Epithelial cell of proximal tubule (primary cell): ENCODE data around the gene GET4. TPM values are rescaled to one million over a fixed set of nuclear protein-coding genes. Genes with fewer than 3 reads are reported as not detected.
A peak's percentile ranks its signal among the peaks of the same experiment; 100 is the strongest.
"Not testable (repeated sequence)": the region's sequence is repeated elsewhere in the genome, so short reads cannot be mapped to it uniquely, and the experiment has no call there.

ENCODE experiments used
- DNase-seq: peaks from one replicate; pipeline ENCODE4 v3.0.0-alpha.2; 2011; ENCODE audit warnings: low read depth
- H3K4me3 ChIP-seq: 2 replicates; pipeline ENCODE4 v1.5.1; 2011; ENCODE audit warnings: low read depth, mild to moderate bottlenecking, low read length
- total RNA-seq: library from RNA; depleted of rRNA; stranded (reverse); fragments of >200 nt; gene quantifications from 2 replicates; pipeline ENCODE4 v1.2.3, GENCODE V29; 2015
- TF ChIP-seq, protein P1 (sequence below): conservative IDR thresholded peaks from 2 replicates; pipeline ENCODE4 v1.5.1; 2012; ENCODE audit warnings: low read depth, mild to moderate bottlenecking, low read length

Gene GET4
- total RNA-seq, 1 donor from 2014 or later: 32.6 TPM

DNA sequence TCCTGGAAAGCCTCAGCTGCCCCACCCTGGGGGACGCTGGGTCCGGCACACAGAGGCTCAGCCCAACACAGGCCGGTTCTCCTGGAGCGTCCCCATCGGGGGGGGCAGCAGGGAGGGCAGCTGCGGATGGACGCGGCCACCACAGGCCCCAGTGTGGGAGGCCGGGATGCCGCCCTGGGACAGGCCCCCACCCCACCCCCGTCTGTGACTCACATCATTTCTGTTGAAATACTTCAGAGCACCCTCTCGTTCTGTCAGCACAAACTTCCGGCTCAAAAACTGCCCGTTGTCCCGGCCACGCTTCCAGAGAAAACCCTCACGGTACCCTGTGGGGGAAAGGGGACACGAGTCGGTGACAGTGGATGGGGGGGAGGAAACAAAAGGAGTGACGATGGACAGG is 28.5 kb downstream of the GET4 start:
- TF ChIP-seq, protein P1, sequence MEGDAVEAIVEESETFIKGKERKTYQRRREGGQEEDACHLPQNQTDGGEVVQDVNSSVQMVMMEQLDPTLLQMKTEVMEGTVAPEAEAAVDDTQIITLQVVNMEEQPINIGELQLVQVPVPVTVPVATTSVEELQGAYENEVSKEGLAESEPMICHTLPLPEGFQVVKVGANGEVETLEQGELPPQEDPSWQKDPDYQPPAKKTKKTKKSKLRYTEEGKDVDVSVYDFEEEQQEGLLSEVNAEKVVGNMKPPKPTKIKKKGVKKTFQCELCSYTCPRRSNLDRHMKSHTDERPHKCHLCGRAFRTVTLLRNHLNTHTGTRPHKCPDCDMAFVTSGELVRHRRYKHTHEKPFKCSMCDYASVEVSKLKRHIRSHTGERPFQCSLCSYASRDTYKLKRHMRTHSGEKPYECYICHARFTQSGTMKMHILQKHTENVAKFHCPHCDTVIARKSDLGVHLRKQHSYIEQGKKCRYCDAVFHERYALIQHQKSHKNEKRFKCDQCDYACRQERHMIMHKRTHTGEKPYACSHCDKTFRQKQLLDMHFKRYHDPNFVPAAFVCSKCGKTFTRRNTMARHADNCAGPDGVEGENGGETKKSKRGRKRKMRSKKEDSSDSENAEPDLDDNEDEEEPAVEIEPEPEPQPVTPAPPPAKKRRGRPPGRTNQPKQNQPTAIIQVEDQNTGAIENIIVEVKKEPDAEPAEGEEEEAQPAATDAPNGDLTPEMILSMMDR: no peak
- no peak for DNase-seq
- no peak overlapping the region for H3K4me3 ChIP-seq

DNA sequence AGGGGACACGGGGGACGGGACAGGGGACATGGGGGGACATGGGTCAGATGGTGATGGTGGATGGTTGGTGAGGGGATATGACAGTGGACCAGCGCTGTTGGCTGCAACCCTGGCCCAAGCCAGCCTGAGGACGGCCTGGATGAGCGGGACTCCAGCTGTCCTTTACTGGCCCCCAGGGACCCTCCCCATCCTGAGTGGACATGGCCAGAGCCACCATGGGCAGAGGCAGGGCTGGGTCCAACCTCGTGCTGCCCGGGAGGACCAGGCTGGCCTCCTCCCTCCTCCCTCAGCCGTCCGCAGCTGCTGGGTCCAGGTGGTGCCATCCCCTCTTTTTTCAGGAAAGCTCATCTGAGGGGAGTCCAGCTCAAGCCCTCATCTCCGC is 30.4 kb downstream of the GET4 start:
- H3K4me3 ChIP-seq: no peak overlapping the region
- DNase-seq: no peak
- TF ChIP-seq, protein P1: no peak

DNA sequence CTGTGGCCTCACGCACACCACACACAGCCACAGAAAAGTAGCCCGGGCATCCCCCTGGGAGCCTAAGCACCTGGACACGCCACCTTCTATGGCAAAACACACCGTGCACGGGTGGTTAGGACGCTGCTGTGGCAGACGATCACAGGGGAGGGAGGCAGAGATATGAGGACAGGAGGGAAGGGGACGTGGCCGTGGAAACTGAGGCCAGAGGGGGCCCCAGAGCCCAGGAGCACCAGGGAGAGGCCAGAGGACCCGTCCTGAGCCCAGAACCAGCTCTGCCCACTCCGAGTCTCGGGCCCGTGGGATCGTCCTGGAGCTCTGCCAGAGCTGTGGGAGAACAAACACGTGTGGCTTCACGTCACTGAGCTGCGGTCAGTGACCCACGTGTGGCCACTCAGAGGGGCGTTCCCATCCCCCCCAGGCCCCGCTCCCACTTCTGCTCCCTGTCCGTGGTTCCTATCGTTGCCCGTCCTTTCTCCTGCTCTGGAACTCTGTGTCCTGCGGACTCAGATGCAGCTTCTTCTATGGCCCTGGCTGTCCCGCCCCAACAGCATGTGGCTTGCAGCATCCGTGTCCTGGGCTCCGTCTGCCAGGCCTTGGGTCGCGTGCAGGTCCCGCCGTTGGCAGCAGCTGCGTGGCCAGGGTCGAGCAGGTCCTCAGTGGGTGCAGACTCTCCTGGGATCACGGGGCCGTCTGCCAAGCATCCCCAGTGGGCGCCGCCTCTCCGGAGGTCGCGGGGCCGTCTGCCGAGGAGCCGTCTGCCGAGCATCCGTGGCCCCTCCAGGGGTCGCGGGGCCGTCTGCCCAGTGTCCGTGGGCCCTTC is 31.0 kb downstream of the GET4 start:
- H3K4me3 ChIP-seq: no peak overlapping the region
- DNase-seq: no peak
- TF ChIP-seq, protein P1: no peak

DNA sequence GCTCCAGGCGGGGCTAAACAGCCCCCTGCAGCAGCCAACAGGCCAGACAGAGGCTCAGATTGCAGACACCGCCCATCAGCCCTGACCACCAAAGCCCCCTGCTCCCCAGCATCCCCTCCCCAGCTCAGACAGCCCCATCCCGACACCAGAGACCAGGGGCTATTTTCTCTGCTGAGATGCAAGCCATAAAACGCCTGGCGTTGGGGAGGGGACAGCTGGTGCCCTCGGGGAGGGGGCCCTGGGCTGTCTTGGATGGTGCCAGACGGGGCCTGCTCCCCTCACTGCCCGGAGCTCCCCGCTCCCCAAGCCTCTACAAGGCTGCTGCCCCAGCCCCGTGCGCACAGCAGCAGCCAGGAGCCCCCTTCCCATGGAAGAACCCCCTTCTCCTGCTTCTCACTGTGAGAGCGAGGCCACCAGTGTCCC is 31.8 kb downstream of the GET4 start:
- TF ChIP-seq, protein P1: no peak
- no peak overlapping the region for H3K4me3 ChIP-seq
- no peak for DNase-seq

DNA sequence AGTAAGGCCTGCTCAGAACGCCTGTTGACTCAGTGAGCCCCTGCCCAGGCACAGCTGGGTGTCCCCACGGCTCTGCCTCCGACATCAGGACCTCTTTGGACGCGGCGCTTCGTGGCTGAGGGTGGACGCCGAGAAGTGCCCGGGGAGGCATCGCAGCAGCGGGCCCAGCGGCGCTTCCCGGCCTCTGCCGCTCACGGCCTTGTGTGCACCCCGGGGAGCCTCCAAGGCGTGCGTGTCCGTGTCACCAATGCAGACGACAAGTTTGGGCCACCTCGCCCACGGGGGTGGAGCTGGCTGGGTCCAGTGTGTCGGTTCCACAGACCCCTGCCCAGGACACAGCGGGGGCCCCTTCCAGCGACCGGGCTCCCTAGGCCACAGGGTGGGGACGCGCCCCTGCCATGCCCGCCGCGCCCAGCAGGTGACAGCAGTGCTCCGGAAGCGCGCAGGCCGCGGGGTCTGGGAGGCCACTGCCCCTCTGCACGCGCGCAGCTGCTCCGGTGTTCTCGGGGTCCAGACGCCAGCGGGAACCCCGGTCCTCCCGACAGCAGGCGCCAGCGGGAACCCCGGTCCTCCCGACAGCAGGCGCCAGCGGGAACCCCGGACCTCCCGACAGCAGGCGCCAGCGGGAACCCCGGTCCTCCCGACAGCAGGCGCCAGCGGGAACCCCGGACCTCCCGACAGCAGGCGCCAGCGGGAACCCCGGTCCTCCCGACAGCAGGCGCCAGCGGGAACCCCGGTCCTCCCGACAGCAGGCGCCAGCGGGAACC is 32.4 kb downstream of the GET4 start:
- TF ChIP-seq, protein P1: peak; percentile 74
- peak overlapping the region; percentile 21 for H3K4me3 ChIP-seq
- not testable (repeated sequence) for DNase-seq

DNA sequence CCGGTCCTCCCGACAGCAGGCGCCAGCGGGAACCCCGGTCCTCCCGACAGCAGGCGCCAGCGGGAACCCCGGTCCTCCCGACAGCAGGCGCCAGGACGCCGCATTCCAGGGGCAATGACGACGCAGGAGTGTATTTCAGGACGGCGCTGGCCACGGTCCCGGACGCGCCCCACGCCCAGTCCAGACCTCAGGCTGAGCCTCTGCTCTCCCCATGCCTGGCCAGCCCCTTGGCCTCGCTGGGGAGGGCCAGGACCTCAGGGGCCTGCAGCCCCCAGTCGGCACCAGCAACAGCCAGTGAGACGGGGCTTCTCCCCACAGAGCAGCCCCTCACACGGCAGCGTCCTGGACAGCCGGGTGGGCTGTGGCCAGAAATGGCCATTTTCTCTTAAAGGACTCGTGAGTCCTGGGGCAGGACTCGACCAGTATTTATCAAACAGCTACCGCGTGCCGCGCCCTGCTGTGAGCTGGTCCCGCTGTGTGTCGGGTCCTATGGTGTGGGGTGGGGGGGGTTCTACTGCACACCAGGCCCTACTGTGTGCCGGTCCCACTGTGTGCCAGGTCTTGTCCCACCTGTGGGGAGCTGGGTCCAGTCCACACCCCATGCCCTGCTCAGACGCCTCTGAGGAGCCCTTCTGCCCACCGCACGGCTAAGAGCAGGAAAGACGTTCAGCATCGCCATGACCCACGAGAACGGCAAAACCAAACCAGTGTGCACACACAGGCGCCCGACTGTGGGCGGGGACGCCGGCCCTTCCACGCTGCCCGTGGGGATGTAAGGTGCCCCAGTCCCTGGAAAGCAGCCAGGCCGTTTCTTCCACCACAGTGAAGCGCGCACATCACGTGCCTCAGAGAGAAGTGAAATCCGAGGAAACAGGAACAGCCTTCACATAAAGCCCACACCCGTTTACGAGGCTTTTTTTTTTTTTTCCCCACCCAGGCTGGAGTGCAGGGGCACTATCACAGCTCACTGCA is 33.3 kb downstream of the GET4 start:
- TF ChIP-seq, protein P1: no peak
- peak overlapping the region; percentile 21 for H3K4me3 ChIP-seq
- DNase-seq: no peak
